HG03432 (cell line): Measurements from ENCODE around the gene PRKG1.
"Not testable (repeated sequence)": the region's sequence is repeated elsewhere in the genome, so short reads cannot be mapped to it uniquely, and the experiment has no call there.

ENCODE experiments used
- ATAC-seq: cut with Tn5 transposase; IDR thresholded peaks from one replicate; pipeline ENCODE4 v1.9.1; 2021; ENCODE audit warnings: mild to moderate bottlenecking, moderate library complexity; ENCODE audit not compliant: unreplicated experiment

The PRKG1 gene

DNA sequence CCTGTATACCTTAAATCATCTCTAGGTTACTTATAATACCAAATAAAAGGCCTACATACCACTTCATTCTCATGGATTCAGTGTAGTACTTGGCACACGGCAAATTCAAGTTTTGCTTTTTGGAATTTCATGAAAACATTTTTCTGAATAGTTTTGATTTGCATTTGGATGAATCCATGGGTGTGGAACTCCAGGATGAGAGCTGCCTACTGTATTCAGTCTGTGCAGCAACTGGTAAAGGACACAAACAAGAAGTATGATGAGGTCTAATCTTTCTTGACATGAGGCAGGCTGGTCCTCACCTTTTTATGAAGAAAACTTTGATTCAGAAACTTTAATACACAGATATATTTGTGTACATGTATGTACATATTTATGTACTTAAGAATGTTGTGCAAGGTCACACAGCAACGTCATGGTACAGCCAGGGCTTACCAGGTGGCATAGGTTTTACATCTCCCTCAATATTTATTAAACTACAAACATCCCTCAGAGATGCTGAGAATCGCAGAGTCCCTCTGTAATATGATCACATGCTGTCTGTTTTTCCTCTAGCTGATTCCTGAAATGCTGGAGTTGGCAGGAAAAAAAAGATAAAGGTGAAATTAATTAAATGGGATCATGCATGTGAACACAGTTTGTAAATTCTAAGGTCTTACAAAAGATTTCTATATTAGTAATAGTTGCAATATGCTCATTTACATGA is 239.6 kb downstream of the PRKG1 start:
- ATAC-seq: no peak

DNA sequence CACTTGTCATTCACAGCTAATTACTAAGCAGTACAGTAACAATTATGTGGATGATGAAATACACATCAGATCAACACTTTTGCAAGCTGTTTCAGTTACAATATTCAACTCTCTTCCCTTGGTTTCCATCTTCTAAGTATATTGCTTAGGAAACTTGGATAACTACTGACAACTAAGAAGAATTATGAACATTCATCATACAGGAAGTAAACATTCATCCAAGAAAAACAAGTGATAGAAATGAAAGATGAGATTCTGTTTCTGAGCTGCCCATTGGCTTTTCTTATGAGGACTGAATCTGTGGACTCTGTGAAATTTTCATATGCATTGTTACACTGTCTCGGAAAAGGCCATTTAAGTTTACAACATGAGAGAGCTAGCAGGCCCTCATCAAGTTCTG is 240.2 kb downstream of the PRKG1 start:
- no peak for ATAC-seq

DNA sequence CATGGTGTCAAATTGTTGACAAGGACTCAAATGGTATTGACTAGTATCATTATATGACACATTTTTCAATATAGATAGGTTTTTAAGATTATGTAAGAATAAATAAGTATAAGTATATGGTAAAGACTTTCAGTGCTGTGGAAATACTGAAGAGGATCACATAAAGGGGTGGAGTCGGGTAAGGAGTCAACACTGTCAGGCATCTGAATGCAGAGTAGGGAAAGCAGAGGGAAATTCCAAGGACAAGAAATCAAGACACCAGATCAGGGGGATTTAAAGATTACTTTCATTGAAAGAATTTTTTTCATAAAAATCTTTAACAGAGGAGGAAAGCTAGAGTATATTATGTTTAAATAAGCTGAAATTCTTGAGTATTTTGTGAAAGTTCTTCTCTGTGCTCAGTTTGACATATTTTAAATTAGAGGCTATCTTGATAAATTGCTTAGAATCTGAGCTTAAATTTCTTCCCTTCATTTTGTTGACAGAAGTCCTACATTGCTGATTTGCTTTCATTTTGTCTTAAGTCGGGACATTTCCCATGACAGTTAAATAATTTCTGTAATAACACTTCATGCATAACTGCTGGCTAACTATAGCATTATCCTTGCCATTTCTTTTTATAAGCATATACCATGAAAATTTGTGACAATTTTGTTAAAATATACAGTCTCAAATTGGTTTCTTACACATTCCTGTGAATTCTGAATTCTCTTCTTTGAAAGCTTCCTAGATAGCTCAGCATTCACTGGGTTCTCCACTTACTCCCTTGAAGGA is 244.3 kb downstream of the PRKG1 start:
- no peak for ATAC-seq

DNA sequence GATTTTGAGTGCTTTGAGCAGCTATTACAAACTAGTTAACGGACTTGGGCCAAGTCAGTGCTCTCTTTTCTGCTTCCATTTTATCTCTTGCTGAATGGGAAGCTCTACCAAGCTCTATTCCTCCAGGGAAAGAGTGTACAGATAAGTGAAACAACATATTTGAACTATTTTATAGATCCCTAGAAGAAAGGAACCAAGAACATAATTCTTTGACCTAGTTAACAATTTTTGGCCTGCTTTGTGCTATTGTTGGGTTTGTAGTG is 244.8 kb downstream of the PRKG1 start:
- no peak for ATAC-seq

DNA sequence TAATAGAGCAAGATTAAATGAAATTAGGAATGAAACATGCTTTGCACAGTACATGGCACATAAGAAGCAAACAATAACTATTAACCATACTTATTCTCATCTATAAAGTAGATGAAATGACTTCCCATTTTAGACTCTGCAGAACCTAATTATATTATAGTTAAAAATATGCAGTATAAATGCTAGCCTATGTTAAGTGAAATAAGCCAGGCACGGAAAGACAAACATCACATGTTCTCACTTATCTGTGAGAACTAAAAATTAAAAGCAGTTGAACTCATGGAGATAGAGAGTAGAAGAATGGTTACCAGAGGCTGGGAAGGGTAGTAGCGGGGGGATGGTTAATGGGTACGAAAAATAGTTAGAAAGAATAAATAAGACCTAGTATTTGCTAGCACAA is 247.0 kb downstream of the PRKG1 start:
- ATAC-seq: no peak

DNA sequence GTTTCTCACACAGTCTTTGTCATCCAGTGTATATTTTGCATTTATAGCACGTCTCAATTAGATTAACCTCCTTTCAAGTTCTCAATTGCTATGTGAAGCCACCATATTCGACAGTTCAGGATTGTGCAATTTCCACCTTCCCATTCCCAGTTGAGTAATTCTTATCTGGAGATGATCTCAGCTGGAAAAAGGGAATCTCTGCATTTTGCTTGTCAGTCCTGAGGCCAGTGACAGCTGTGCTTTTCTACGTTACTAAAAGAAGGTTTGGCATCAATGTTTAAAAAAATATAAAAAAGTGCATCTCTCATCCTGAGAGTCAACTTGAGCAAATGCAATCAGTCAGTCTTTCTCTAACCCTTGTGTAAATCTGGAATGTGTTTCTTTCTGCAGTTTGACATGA is 247.7 kb downstream of the PRKG1 start:
- no peak for ATAC-seq

DNA sequence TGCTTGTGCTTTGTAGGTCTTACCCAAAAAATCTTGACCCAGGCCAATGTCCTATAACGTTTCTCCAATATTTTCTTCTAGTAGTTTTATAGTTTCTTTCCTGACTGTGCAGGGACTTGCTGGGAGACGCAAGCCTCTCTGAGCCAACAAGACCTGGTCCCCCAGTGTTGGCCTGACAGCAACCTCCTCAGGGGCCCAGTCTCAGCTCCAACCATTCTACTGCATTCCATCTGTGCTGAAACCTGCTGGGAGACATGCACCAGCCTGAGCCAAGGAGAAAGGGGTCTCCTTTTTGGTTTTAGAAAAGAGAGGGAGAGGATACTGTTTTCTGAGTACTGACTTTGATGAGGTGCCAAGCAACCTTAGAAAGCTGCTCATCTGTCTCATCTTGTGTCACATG is 251.4 kb downstream of the PRKG1 start:
- ATAC-seq: no peak

DNA sequence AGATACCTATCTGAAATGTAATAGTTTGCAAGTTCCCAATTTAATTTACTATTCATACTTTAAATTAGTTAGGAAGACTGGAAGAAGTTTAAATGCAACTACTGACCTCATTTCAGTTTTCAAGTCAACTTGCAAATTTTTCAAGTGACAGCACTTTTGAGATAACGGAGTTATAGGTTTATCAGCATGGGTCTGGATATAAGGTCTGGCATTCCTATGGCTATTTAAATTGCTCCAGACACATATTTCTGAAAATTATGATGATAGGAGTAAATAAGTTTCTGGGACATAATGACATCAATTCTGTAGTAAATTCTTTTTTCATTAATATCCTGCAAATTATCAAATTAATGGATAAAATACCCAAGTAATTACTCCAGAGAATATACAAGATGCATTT is 251.9 kb downstream of the PRKG1 start:
- ATAC-seq: no peak

DNA sequence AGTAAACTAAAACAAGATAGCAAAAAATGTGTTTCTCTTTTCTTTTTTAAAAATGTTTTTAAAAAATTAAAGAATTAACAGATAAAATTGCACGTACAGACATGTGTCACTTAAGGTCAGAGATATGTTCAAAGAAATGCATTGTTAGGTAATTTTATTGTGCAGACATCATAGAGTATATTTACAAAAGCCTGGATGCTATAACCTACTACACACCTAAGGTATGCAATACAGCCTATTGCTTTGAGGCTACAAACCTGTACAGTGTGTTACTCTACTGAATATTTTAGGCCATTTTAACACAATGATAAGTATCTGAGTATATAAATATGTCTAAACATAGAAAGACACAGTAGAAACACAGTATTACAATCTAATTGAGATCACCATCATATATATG is 253.1 kb downstream of the PRKG1 start:
- no peak for ATAC-seq

DNA sequence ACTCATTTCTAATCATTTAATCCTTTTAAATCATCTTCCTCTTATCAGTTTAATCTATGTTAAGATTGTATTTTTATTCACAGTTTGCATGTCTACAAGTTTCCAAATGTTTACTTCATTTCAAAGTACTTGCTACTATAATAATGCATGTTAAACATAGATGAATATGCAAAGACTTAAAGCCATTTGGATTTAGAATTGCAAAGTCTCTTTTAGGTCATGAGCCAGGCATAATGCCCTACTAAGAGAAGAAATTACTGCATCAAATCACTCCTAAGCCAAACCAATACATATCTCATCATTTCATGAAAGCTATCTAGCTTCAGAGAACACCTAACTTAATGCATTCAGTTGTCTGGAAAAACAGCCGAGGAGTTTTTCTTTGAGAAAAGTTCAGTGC is 266.1 kb downstream of the PRKG1 start:
- no peak for ATAC-seq

DNA sequence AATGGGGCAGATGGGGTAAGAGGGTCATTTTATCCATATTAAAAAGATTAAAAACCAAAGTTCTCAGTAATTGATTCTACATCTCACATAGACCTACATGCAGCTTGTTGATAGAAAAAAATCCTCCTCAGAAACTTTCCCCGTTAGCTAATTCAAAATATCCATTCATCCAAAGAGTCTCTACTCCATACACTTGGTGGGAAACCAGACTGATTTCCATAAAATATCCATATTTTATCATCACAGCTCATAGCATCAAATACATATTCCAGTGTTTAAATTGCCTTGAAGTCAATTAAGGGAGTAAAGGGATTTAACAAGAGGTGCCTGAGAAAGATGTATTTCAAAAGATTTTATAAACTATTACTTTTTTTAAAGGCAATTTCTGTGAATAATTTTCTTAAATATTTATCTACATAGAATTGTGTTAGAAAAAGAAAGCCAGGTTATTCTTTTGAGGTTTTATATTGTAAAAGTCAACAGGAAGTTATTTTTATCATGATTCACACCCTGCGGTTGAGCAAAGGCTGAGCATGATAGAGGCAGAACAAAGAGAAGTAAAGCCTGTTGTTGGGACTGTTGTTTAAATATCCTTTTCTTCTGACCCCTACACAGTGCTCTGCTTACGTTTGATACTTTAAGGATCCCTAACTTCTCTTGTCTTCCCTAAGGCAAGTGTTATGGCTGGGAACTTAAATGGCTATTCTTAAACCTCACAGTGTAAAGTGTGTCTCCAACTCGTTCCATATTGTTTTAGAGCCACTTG is 266.7 kb downstream of the PRKG1 start:
- no peak for ATAC-seq

DNA sequence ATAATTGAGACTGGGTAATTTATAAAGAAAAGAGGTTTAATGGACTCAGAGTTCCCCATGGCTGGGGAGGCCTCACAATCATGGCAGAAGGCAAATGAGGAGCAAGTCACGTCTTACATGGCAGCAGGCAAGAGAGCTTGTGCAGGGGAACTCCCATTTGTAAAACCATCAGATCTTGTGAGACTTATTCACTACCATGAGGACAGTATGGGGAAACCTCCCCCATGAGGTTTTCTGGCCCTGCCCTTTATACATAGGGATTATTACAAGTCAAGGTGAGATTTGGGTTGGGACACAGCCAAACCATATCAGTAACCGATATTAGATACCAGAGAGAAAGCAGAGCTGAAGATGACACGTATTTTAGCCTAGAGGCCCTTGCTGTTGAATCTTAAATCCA is 267.5 kb downstream of the PRKG1 start:
- not testable (repeated sequence) for ATAC-seq

DNA sequence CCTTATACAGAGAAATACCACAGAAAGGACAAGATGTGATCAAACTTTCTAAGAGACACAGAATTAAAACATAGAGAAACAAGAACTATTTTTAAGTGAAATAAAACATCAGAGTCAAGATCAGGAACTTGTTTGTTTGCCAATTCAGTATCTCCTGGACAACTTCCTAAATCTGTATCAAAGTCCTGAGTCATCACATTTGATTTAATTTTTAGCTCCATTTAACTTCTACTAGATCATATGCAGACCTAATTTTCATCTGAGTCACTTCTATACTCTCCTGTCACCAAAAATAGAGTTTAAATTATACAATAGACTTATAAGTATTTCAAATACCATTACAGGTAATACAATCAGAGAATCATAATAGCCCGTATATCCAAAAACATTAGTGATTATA is 268.1 kb downstream of the PRKG1 start:
- ATAC-seq: no peak

DNA sequence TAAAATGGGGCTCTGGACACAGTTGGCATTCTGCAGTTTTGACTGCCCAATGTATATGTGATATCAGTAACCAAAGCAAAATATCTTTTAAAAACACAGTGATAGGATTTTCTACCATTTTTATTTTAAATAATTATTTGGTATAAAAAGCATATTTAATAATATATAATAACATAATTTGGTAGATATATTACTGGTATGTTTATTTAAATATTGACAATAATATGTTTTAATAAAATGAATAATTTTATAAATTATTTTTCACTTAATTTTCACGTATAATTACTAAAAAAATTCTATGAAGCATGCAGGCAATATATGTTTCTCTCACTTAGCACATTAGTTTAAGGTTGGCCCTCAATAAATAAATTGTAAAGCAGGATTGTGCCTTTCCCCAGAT is 269.1 kb downstream of the PRKG1 start:
- ATAC-seq: no peak

DNA sequence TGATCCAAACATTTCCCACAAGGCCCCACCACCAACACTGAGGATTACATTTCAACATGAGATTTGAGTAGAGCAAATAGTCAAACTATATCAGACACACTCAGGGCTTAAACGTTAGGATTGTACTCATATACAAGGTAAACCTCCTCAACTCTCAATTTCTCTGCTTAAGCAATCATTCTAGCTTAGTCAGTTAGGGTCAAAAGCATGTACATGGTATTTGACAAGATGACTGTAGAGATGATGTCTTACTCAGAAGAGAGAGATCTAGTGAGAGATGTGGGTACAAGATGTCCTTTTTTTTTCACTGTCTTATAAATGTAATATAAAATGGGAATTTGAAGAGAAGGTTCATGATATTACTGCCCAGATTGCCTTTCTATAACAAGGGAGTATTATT is 270.1 kb downstream of the PRKG1 start:
- no peak for ATAC-seq

DNA sequence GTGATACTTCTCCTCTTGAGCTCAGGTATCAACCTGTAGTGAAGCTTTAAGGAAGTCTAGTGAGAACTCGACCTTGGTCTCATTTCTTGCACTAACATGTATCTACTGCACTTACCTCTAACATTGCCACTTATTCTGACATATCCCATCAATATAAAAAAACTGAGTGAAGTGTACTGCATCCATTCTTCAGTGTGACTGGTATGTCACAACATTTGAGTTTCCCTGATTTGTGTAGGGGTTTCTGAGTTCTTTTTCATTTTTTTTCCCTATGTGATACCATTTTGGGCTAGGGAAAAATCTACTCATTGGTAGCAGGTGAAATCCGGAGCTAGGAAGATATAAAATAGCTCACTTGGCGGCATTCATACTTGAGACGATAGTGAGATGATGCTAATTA is 274.3 kb downstream of the PRKG1 start:
- no peak for ATAC-seq

DNA sequence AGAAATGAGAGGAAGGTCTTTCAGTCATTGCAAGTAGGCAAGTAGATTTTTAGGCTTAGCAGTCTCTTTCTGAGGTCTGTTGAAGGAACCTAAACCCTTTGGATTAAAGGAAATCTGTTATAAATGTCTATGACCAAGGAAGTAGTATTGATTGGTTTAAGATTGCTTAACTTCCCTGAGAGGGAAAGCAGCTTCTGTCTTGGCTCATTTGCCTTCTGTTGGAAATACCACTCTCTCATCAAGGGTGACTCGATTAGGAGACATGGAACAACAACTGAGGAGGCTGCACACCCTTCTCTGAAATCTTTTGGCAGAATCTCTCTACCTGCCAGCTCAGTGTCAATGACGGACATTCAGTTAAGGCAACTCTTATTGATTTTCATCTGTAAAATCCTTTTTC is 282.9 kb downstream of the PRKG1 start:
- ATAC-seq: no peak

DNA sequence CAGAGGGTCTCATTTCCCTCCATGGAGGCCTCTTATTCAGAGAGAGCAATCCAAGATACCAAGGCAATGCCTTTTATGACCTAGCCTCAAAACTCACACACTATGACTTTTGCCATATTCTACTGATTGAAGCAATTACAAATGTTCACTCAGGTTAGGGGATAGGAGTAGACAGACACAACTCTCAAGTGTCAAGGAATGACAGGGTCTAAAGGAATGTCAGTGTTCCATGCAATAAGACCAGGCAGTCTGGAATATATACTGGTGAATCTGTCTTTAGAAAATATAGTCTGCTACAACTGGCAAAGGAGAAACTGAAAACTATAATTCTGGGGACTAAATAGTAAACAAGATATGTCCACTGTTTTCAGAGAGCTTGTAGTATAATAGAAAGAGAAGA is 283.9 kb downstream of the PRKG1 start:
- ATAC-seq: no peak

DNA sequence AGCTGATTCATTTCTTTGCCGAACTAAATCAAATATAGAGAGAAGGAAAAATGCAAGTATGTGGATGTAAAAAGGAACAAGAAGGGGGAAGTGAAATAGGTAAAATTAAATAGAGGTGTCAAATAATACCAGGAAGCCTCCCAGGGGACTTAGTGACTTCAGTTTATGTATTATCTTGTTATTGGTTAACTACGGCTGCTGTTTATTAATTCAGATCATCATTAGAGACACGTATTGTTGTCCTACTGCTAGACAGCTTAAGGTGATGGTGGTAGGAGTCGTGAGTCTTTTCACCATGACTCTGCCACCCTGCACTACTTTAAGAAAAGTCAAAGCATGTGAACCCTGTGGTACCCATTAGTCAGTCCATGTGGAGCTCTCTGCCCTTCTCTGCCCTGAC is 289.1 kb downstream of the PRKG1 start:
- peak; percentile 52 for ATAC-seq

DNA sequence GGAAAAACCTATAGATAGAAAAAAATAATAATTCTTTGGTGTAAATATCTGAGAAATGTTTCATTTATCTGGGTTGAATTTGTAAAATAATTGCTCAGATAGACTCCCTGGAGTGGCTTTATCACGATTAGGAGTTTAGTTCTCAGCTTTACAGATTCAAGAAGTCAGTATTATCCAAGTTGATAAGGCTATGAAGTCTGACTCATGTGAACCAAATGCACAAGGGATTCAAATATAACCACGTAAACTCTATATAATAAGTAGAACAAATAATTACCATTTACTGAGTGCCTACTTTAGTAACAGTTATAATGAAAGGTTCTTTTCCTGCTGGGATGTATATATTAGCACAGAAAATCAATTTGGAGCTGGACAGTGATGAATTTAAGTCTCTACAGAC is 290.4 kb downstream of the PRKG1 start:
- no peak for ATAC-seq

DNA sequence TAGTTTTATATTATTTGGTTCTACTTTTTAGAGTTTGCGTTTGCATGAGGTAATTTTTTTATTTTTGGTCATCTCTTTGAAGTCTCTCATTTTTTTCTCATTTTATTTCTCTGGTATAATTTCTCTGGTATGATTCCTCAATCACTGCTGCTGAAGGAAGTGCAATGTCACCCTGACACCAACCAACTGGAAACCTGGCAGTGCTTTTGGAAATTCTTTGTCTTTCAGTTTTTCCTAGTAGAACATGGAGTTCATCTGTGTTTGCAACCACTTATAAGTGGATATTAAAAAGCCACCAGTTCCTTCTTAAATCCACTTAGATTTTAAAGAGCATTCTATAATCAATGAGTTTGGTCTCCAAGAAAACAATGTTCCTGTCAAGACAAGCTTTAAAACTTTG is 291.8 kb downstream of the PRKG1 start:
- ATAC-seq: no peak

DNA sequence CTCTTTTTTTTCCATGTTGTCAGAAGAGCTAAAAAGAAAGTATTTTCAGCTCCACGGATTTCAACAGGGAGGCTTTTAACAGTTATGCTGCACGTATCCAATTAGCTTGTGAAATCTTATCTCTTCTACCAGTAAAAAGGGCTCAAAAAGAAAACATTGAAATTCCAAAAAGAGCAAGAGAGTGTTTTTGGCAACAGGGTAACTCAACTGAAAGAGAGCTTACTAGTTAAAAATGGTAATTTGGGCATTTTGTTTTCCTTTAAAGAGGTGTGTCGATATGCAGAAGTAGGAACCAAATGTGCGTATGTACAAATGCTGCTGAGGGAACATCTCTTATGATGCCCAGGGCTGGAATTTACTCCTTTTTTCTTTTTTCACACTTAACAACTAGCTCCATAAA is 292.8 kb downstream of the PRKG1 start:
- no peak for ATAC-seq
